Measurements from ENCODE around the gene NAA15.
A peak's percentile ranks its signal among the peaks of the same experiment; 100 is the strongest.

Gene NAA15

GRCh38 chr4:139297001-139297410 is 4.3 kb upstream of the NAA15 start:
- Histone ChIP-seq H3K36me3 (ENCODE audit: insufficient read depth, low read length) (peaks cover 22% of the 10 kb centered on the region; the same call in 1 of the 2 replicates), H3K4me1 (ENCODE audit: insufficient read depth, low read length, severe bottlenecking) (peaks cover 49% of the 10 kb centered on the region), H3F3A (ENCODE audit: insufficient read depth, low read length) (0 out of 2 replicates have a peak, but pooled peaks cover 5% of the 10 kb centered on the region), H3K79me2 (ENCODE audit: insufficient read depth, low read length) (peaks cover 11% of the 10 kb centered on the region), H3K27ac (ENCODE audit: low read depth, low read length, poor library complexity, severe bottlenecking) (peak overlapping the region; percentile 66), H3K9me3 (ENCODE audit: low read length) (no peaks in the 10 kb centered on the region), H2AFZ (ENCODE audit: low read length) (no peak overlapping the region), H3K27me3 (ENCODE audit: insufficient read depth, low read length) (no peaks in the 10 kb centered on the region), H3K4me3 (ENCODE audit: low read depth, low read length, poor library complexity, severe bottlenecking) (no peak overlapping the region), H3K9ac (ENCODE audit: low read length) (no peak overlapping the region), H4K20me1 (ENCODE audit: insufficient read depth, low read length) (no peaks in the 10 kb centered on the region), H3K4me2 (ENCODE audit: low read length) (no peak overlapping the region), H3K9me2 (ENCODE audit: low read depth, low read length) (no peaks in the 10 kb centered on the region)
- no peak for TF ChIP-seq EZH2 (IDR thresholded peaks at IDR 0.05; ENCODE audit: borderline replicate concordance, low read length)
- TF ChIP-seq, protein P1, sequence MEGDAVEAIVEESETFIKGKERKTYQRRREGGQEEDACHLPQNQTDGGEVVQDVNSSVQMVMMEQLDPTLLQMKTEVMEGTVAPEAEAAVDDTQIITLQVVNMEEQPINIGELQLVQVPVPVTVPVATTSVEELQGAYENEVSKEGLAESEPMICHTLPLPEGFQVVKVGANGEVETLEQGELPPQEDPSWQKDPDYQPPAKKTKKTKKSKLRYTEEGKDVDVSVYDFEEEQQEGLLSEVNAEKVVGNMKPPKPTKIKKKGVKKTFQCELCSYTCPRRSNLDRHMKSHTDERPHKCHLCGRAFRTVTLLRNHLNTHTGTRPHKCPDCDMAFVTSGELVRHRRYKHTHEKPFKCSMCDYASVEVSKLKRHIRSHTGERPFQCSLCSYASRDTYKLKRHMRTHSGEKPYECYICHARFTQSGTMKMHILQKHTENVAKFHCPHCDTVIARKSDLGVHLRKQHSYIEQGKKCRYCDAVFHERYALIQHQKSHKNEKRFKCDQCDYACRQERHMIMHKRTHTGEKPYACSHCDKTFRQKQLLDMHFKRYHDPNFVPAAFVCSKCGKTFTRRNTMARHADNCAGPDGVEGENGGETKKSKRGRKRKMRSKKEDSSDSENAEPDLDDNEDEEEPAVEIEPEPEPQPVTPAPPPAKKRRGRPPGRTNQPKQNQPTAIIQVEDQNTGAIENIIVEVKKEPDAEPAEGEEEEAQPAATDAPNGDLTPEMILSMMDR (IDR thresholded peaks at IDR 0.05; ENCODE audit: low read length) = no peak

GRCh38 chr4:139299536-139299935 is 1.8 kb upstream of the NAA15 start:
- Histone ChIP-seq H3K9me3 (ENCODE audit: low read length) (no peaks in the 10 kb centered on the region), H3K27me3 (ENCODE audit: insufficient read depth, low read length) (no peaks in the 10 kb centered on the region), H2AFZ (ENCODE audit: low read length) (no peak overlapping the region), H3K4me3 (ENCODE audit: low read depth, low read length, poor library complexity, severe bottlenecking) (peak overlapping the region; percentile 82), H3K79me2 (ENCODE audit: insufficient read depth, low read length) (peaks cover 36% of the 10 kb centered on the region), H3K9me2 (ENCODE audit: low read depth, low read length) (no peaks in the 10 kb centered on the region), H4K20me1 (ENCODE audit: insufficient read depth, low read length) (no peaks in the 10 kb centered on the region), H3F3A (ENCODE audit: insufficient read depth, low read length) (0 out of 2 replicates have a peak, but pooled peaks cover 5% of the 10 kb centered on the region), H3K4me2 (ENCODE audit: low read length) (peak overlapping the region; percentile 83), H3K9ac (ENCODE audit: low read length) (peak overlapping the region; percentile 91), H3K4me1 (ENCODE audit: insufficient read depth, low read length, severe bottlenecking) (peaks cover 55% of the 10 kb centered on the region), H3K27ac (ENCODE audit: low read depth, low read length, poor library complexity, severe bottlenecking) (peak overlapping the region; percentile 9), H3K36me3 (ENCODE audit: insufficient read depth, low read length) (peaks cover 15% of the 10 kb centered on the region)
- no peak for TF ChIP-seq EZH2 (IDR thresholded peaks at IDR 0.05; ENCODE audit: borderline replicate concordance, low read length)
- TF ChIP-seq, protein P1 (IDR thresholded peaks at IDR 0.05; ENCODE audit: low read length) = no peak

GRCh38 chr4:139300431-139301112 is 733 bp upstream of the NAA15 start:
- no peaks in the 10 kb centered on the region for H3K9me2 ChIP-seq (ENCODE audit: low read depth, low read length)
- H3K4me2 ChIP-seq (ENCODE audit: low read length) = peak overlapping the region; percentile 83
- TF ChIP-seq, protein P1 (IDR thresholded peaks at IDR 0.05; ENCODE audit: low read length) = no peak
- no peak for TF ChIP-seq EZH2 (IDR thresholded peaks at IDR 0.05; ENCODE audit: borderline replicate concordance, low read length)
- peaks cover 23% of the 10 kb centered on the region for H3K36me3 ChIP-seq (ENCODE audit: insufficient read depth, low read length)
- 0 out of 2 replicates have a peak overlapping the region, but pooled peaks have one; percentile 58 for H2AFZ ChIP-seq (ENCODE audit: low read length)
- H3K9me3 ChIP-seq (ENCODE audit: low read length) = peaks cover 4% of the 10 kb centered on the region; the same call in 1 of the 2 replicates
- H3F3A ChIP-seq (ENCODE audit: insufficient read depth, low read length) = 0 out of 2 replicates have a peak, but pooled peaks cover 5% of the 10 kb centered on the region
- no peaks in the 10 kb centered on the region for H4K20me1 ChIP-seq (ENCODE audit: insufficient read depth, low read length)
- H3K27me3 ChIP-seq (ENCODE audit: insufficient read depth, low read length) = no peaks in the 10 kb centered on the region
- H3K79me2 ChIP-seq (ENCODE audit: insufficient read depth, low read length) = peaks cover 46% of the 10 kb centered on the region
- H3K4me1 ChIP-seq (ENCODE audit: insufficient read depth, low read length, severe bottlenecking) = peaks cover 54% of the 10 kb centered on the region
- peak overlapping the region; percentile 91 for H3K9ac ChIP-seq (ENCODE audit: low read length)
- H3K27ac ChIP-seq (ENCODE audit: low read depth, low read length, poor library complexity, severe bottlenecking) = peak overlapping the region; percentile 85
- H3K4me3 ChIP-seq (ENCODE audit: low read depth, low read length, poor library complexity, severe bottlenecking) = peak overlapping the region; percentile 82

Measured in OCI-LY1 (cell line).